WTC11 (cell line): ENCODE data around the gene PHC2. TPM values are rescaled to one million over a fixed set of nuclear protein-coding genes. Genes with fewer than 3 reads are reported as not detected.

Source experiments
- ATAC-seq: fragments of 200-7000 bp; cut with Tn5 transposase; 2 replicates; pipeline ENCODE4 v1.10.0; 2021; ENCODE audit warnings: mild to moderate bottlenecking, moderate library complexity
- CTCF ChIA-PET: fragments of 300-600 bp; sonication (Branson Sonifier 250); formaldehyde crosslinking; loops from one replicate; lab custom pipeline; 2021; ENCODE audit warnings: antibody characterized with exemption; lab: Charles Lee
- POLR2A ChIA-PET: fragments of 350-600 bp; sonication (Branson Sonifier 250); formaldehyde crosslinking; loops from one replicate; lab custom pipeline; 2021; ENCODE audit warnings: antibody characterized with exemption; lab: Charles Lee
- DNase-seq: peaks from one replicate; pipeline ENCODE4 v3.0.0; 2021; ENCODE audit warnings: low spot score
- H3K27ac Mint-ChIP-seq: 2 replicates; pipeline ENCODE4 v1.8.0; 2021; ENCODE audit warnings: mixed read lengths
- H3K27me3 Mint-ChIP-seq: 2 replicates; pipeline ENCODE4 v1.8.0; 2021; ENCODE audit warnings: low read depth, mild to moderate bottlenecking, moderate library complexity, mixed read lengths
- H3K36me3 Mint-ChIP-seq: 2 replicates; pipeline ENCODE4 v1.8.0; 2021; ENCODE audit warnings: mixed read lengths
- H3K4me1 Mint-ChIP-seq: 2 replicates; pipeline ENCODE4 v1.8.0; 2022; ENCODE audit warnings: mixed read lengths
- H3K4me3 Mint-ChIP-seq: 2 replicates; pipeline ENCODE4 v1.8.0; 2021; ENCODE audit warnings: mild to moderate bottlenecking, moderate library complexity, mixed read lengths
- H3K9me3 Mint-ChIP-seq: 2 replicates; pipeline ENCODE4 v1.8.0; 2021; ENCODE audit warnings: mixed read lengths
- AR ChIP-seq: fragments of 250-450 bp; sonication (Bioruptor Pico); IDR thresholded peaks from 2 replicates; pipeline ENCODE4 v1.9.0; 2021; ENCODE audit warnings: mild to moderate bottlenecking
- ATF6 ChIP-seq: sonication (generic); formaldehyde crosslinking; IDR thresholded peaks from 2 replicates; pipeline ENCODE4 v1.8.1; 2023; ENCODE audit warnings: mild to moderate bottlenecking, missing genetic modification reagents
- CREM ChIP-seq: sonication (generic); formaldehyde crosslinking; IDR thresholded peaks from 2 replicates; pipeline ENCODE4 v1.8.1; 2022; ENCODE audit warnings: mild to moderate bottlenecking, missing genetic modification reagents, moderate library complexity
- ELF4 ChIP-seq: sonication (generic); formaldehyde crosslinking; IDR thresholded peaks from 2 replicates; pipeline ENCODE4 v1.8.1; 2022; ENCODE audit warnings: low read depth, mild to moderate bottlenecking, moderate library complexity, missing genetic modification reagents
- ETV6 ChIP-seq: sonication (generic); formaldehyde crosslinking; IDR thresholded peaks from 2 replicates; pipeline ENCODE4 v1.8.1; 2022; ENCODE audit warnings: mild to moderate bottlenecking, missing genetic modification reagents
- IRF2 ChIP-seq: sonication (generic); formaldehyde crosslinking; IDR thresholded peaks from 2 replicates; pipeline ENCODE4 v1.8.0; 2022; ENCODE audit warnings: low read depth, missing genetic modification reagents, borderline replicate concordance
- KAT7 ChIP-seq: sonication (generic); formaldehyde crosslinking; IDR thresholded peaks from 2 replicates; pipeline ENCODE4 v1.8.1; 2023; ENCODE audit warnings: missing genetic modification reagents, mild to moderate bottlenecking, borderline replicate concordance
- MYBL2 ChIP-seq: sonication (generic); formaldehyde crosslinking; IDR thresholded peaks from 2 replicates; pipeline ENCODE4 v1.8.1; 2023; ENCODE audit warnings: mild to moderate bottlenecking, moderate library complexity, missing genetic modification reagents
- NR1H2 ChIP-seq: sonication (generic); formaldehyde crosslinking; IDR thresholded peaks from 2 replicates; pipeline ENCODE4 v1.9.0; 2021; ENCODE audit warnings: mild to moderate bottlenecking, moderate library complexity, missing genetic modification reagents
- PRRX2 ChIP-seq: fragments of 250-450 bp; sonication (Bioruptor Pico); IDR thresholded peaks from 2 replicates; pipeline ENCODE4 v1.8.0; 2021; ENCODE audit warnings: mild to moderate bottlenecking
- SMAD4 ChIP-seq: sonication (generic); formaldehyde crosslinking; IDR thresholded peaks from 2 replicates; pipeline ENCODE4 v1.8.0; 2022; ENCODE audit warnings: mild to moderate bottlenecking, missing genetic modification reagents
- SOX15 ChIP-seq: fragments of 250-450 bp; sonication (Bioruptor Pico); IDR thresholded peaks from 2 replicates; pipeline ENCODE4 v1.9.0; 2021; ENCODE audit warnings: mild to moderate bottlenecking
- TEAD1 ChIP-seq: sonication (generic); formaldehyde crosslinking; IDR thresholded peaks from 2 replicates; pipeline ENCODE4 v1.8.0; 2022; ENCODE audit warnings: mild to moderate bottlenecking, missing genetic modification reagents
- TEAD4 ChIP-seq: sonication (generic); formaldehyde crosslinking; IDR thresholded peaks from 2 replicates; pipeline ENCODE4 v1.8.0; 2022; ENCODE audit warnings: mild to moderate bottlenecking, missing genetic modification reagents
- ZNF121 ChIP-seq: sonication (generic); formaldehyde crosslinking; IDR thresholded peaks from 2 replicates; pipeline ENCODE4 v1.8.0; 2023; ENCODE audit warnings: missing genetic modification reagents
- ZNF423 ChIP-seq: fragments of 250-450 bp; sonication (Bioruptor Pico); IDR thresholded peaks from 2 replicates; pipeline ENCODE4 v2.1.2; 2022; ENCODE audit warnings: mild to moderate bottlenecking, moderate library complexity
- ZNF425 ChIP-seq: fragments of 250-450 bp; sonication (Bioruptor Pico); conservative IDR thresholded peaks from 2 replicates; pipeline ENCODE4 v1.9.0; 2021; ENCODE audit warnings: mild to moderate bottlenecking
- total RNA-seq: library from RNA; stranded (reverse); gene quantifications from 3 replicates; pipeline ENCODE4 v1.2.3, GENCODE V29; 2021
- TF ChIP-seq, protein P1 (sequence below): sonication (generic); formaldehyde crosslinking; IDR thresholded peaks from 2 replicates; pipeline ENCODE4 v1.8.0; 2022; ENCODE audit warnings: mild to moderate bottlenecking, missing genetic modification reagents
- TF ChIP-seq, protein P2 (sequence below): fragments of 250-450 bp; sonication (Bioruptor Pico); IDR thresholded peaks from 2 replicates; pipeline ENCODE4 v2.1.2; 2022; ENCODE audit warnings: mild to moderate bottlenecking, moderate library complexity
- TF ChIP-seq, protein P3 (sequence below): sonication (generic); formaldehyde crosslinking; IDR thresholded peaks from 2 replicates; pipeline ENCODE4 v1.8.0; 2022; ENCODE audit warnings: mild to moderate bottlenecking, missing genetic modification reagents
- TF ChIP-seq, protein P4 (sequence below): sonication (generic); formaldehyde crosslinking; conservative IDR thresholded peaks from 2 replicates; pipeline ENCODE4 v1.8.1; 2022; ENCODE audit warnings: mild to moderate bottlenecking, missing genetic modification reagents

Gene PHC2
- total RNA-seq, 1 experiment from 2014 or later: 7.0 TPM

DNA sequence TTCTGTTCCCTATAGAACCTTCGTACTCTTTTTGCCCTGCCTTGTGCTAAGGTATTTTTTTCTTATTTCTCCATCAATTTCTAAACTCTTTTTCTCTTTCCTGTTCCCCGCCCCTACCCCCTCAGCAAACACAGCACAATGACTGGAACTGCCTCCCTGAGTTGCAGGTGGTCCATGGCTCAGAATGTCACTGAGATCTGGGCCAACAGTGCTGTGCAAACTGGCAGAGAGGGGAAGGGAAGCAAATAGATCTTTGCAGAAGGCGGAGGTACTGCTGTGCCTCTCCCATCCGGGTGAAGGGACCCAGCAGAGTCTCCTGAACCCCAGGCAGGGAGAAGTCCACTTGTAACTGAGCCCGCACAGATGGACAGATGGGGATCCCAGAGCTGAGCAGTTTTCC, 77.4 kb downstream of the PHC2 start (continued):
- no peak for TF ChIP-seq ATF6
- no peak for TF ChIP-seq NR1H2 (CRISPR knock-in tag)
- no peak for TF ChIP-seq TEAD4 (CRISPR knock-in tag)
- TF ChIP-seq ZNF425: no peak
- TF ChIP-seq, protein P1, sequence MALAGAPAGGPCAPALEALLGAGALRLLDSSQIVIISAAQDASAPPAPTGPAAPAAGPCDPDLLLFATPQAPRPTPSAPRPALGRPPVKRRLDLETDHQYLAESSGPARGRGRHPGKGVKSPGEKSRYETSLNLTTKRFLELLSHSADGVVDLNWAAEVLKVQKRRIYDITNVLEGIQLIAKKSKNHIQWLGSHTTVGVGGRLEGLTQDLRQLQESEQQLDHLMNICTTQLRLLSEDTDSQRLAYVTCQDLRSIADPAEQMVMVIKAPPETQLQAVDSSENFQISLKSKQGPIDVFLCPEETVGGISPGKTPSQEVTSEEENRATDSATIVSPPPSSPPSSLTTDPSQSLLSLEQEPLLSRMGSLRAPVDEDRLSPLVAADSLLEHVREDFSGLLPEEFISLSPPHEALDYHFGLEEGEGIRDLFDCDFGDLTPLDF: no peak
- no peak for TF ChIP-seq KAT7
- TF ChIP-seq, protein P2, sequence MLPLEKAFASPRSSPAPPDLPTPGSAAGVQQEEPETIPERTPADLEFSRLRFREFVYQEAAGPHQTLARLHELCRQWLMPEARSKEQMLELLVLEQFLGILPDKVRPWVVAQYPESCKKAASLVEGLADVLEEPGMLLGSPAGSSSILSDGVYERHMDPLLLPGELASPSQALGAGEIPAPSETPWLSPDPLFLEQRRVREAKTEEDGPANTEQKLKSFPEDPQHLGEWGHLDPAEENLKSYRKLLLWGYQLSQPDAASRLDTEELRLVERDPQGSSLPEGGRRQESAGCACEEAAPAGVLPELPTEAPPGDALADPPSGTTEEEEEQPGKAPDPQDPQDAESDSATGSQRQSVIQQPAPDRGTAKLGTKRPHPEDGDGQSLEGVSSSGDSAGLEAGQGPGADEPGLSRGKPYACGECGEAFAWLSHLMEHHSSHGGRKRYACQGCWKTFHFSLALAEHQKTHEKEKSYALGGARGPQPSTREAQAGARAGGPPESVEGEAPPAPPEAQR (CRISPR knock-in tag): no peak
- TF ChIP-seq CREM (CRISPR knock-in tag): no peak
- no peak for TF ChIP-seq MYBL2 (CRISPR knock-in tag)
- no peak for TF ChIP-seq ELF4 (CRISPR knock-in tag)
- TF ChIP-seq, all 79 proteins: peak for 0

GRCh38 chr1:33351281-33351660, 79.6 kb downstream of the PHC2 start:
- H3K9me3 Mint-ChIP-seq: no peaks in the 10 kb centered on the region
- no peak for DNase-seq
- H3K4me3 Mint-ChIP-seq: peak overlapping the region; percentile 24; the same call in 1 of the 2 replicates
- no peaks in the 10 kb centered on the region for H3K36me3 Mint-ChIP-seq
- H3K4me1 Mint-ChIP-seq: peaks cover 30% of the 10 kb centered on the region
- CTCF ChIA-PET: interaction anchor here (0.7 to 3.2 kb wide), 2 partner anchors 9 to 56 kb away, joined by 3 to 13 read pairs; no protein-coding TSS in a partner anchor
- POLR2A ChIA-PET: no interaction called here
- H3K27ac Mint-ChIP-seq: no peak overlapping the region
- H3K27me3 Mint-ChIP-seq: peaks cover 90% of the 10 kb centered on the region
- no peak for ATAC-seq
- TF ChIP-seq PRRX2 (CRISPR knock-in tag) (no peak), ETV6 (CRISPR knock-in tag) (no peak), TEAD1 (CRISPR knock-in tag) (no peak), ZNF121 (CRISPR knock-in tag) (no peak), AR (CRISPR knock-in tag) (no peak), SMAD4 (no peak), SOX15 (CRISPR knock-in tag) (no peak), ZNF423 (CRISPR knock-in tag) (no peak), ELF4 (CRISPR knock-in tag) (no peak), IRF2 (CRISPR knock-in tag) (no peak), ZNF425 (no peak), CREM (CRISPR knock-in tag) (no peak)
- TF ChIP-seq, protein P3, sequence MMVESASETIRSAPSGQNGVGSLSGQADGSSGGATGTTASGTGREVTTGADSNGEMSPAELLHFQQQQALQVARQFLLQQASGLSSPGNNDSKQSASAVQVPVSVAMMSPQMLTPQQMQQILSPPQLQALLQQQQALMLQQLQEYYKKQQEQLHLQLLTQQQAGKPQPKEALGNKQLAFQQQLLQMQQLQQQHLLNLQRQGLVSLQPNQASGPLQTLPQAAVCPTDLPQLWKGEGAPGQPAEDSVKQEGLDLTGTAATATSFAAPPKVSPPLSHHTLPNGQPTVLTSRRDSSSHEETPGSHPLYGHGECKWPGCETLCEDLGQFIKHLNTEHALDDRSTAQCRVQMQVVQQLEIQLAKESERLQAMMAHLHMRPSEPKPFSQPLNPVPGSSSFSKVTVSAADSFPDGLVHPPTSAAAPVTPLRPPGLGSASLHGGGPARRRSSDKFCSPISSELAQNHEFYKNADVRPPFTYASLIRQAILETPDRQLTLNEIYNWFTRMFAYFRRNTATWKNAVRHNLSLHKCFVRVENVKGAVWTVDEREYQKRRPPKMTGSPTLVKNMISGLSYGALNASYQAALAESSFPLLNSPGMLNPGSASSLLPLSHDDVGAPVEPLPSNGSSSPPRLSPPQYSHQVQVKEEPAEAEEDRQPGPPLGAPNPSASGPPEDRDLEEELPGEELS (CRISPR knock-in tag): no peak
- TF ChIP-seq, protein P4, sequence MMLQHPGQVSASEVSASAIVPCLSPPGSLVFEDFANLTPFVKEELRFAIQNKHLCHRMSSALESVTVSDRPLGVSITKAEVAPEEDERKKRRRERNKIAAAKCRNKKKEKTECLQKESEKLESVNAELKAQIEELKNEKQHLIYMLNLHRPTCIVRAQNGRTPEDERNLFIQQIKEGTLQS (CRISPR knock-in tag): no peak
